ENCODE measurements around the gene FOXL2NB. TPM values are rescaled to one million over a fixed set of nuclear protein-coding genes. Genes with fewer than 3 reads are reported as not detected.

Gene FOXL2NB
- total and polyA plus RNA-seq, 5 donors: not detected

DNA sequence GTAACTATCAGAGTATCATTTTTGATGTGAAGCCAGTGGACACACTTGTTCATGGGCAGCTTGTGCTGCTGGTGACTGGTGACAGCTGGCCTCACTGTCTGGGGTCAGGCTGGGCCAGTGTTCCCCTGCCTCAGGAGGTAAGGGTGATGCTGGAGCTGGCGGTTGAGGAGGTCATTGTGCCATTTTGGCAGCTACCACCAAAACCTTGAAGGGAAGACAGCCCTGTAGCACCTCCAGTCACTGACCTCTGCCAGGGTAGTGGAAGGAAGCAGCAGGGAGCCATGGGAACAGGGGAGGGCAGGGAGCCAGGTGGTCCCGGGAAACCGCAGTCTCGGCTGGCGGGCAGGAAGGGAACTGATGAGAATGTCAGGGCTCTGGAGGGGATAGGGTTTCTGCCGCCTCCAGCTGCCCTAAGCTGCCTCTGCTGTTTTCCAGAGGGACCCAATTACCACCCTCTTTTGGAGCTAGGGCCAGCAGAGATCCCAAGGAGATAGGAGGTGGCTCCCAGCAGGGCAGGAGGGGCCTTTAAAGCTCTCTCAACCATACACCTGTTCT lies 24.8 kb downstream of the FOXL2NB start:
- 56% methylated on average over 6 of the region's 6 CpGs for WGBS
- Histone ChIP-seq H3K4me1 (ENCODE audit: control insufficient read depth, insufficient read depth, low read length) (no peaks in the 10 kb centered on the region), H3K27me3 (ENCODE audit: control insufficient read depth, insufficient read depth) (no peaks in the 10 kb centered on the region), H3K9me3 (ENCODE audit: control insufficient read depth, low read length) (no peaks in the 10 kb centered on the region), H3K27ac (ENCODE audit: low read length) (no peak overlapping the region), H3K4me3 (ENCODE audit: low read length) (no peak overlapping the region)
- intact Hi-C loops (cut with DNase I): no loop called here
- DNase-seq (no peak), ATAC-seq (no peak)

DNA sequence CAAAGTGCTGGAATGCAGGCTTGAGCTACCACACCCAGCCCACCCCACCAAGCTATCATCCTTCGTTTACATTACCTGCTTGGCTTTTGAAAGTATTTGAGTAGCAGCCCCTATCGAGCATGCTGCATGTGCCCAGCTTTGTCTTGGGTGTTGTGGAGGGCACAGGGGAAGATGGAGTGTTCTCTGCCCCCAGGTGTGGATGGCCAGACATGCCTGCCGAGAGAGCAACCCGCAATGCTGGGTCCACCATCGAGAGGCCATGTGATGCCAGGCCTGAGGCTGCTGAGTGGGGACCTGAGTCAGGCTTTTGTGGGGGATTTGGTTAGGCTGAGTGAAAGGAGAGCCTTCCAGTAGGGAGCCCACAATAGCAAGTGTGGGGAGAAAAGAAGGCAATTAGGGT lies 25.9 kb downstream of the FOXL2NB start:
- DNase-seq: no peak
- no peaks in the 10 kb centered on the region for H3K4me1 ChIP-seq (ENCODE audit: control insufficient read depth, insufficient read depth, low read length)
- H3K9me3 ChIP-seq (ENCODE audit: control insufficient read depth, low read length): no peaks in the 10 kb centered on the region
- no peaks in the 10 kb centered on the region for H3K27me3 ChIP-seq (ENCODE audit: control insufficient read depth, insufficient read depth)
- H3K4me3 ChIP-seq (ENCODE audit: low read length): no peak overlapping the region
- ATAC-seq: no peak
- H3K27ac ChIP-seq (ENCODE audit: low read length): no peak overlapping the region
- 88% methylated on average over 5 of the region's 5 CpGs for WGBS
- intact Hi-C loops (cut with DNase I): no loop called here

DNA sequence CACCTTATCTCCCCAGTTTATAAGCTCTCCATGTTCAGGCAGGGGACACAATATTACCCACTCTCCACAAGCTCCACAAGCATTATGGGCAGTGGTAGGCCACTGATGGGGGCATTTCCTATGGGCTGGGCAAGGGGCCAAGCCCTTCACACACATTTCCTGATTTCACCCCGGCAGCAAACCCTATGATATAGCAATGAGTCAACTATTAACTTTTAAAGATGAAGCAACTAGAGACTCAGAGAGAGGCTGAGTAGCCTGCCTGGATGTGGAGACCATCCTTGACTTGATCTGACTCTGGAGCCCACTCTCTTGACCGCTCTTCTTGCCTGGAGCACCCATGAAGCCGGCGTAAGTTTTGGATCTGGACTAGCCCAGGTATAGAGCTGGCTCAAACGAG lies 27.4 kb downstream of the FOXL2NB start:
- intact Hi-C loops (cut with DNase I): no loop called here
- Histone ChIP-seq H3K4me1 (ENCODE audit: control insufficient read depth, insufficient read depth, low read length) (no peaks in the 10 kb centered on the region), H3K9me3 (ENCODE audit: control insufficient read depth, low read length) (no peaks in the 10 kb centered on the region), H3K27ac (ENCODE audit: low read length) (no peak overlapping the region), H3K4me3 (ENCODE audit: low read length) (no peak overlapping the region), H3K27me3 (ENCODE audit: control insufficient read depth, insufficient read depth) (no peaks in the 10 kb centered on the region)
- no peak for DNase-seq
- WGBS: 81% methylated on average over 5 of the region's 5 CpGs
- no peak for ATAC-seq

DNA sequence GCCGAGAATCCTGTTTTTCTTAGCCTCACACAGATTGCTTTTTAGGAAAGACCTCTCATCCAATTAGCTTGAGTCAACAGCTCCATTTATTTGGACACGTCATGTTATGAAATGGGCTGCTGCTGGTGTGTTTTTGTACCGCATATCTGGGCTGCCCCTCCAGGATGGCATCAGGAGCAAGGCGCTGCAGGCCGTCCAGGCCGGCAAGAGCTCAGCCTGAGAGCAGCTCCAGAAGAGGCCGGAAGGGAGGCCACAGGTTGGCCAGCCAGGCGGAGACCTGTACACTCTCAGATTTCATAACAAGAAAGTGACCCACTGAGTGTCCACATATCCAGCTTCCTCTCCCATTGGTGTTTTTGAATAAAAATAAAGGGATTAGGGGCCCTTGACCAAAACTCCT lies 28.3 kb downstream of the FOXL2NB start:
- intact Hi-C loops (cut with DNase I): no loop called here
- DNase-seq (no peak), ATAC-seq (no peak)
- no peaks in the 10 kb centered on the region for H3K9me3 ChIP-seq (ENCODE audit: control insufficient read depth, low read length)
- no peak overlapping the region for H3K4me3 ChIP-seq (ENCODE audit: low read length)
- H3K27ac ChIP-seq (ENCODE audit: low read length): no peak overlapping the region
- H3K27me3 ChIP-seq (ENCODE audit: control insufficient read depth, insufficient read depth): no peaks in the 10 kb centered on the region
- H3K4me1 ChIP-seq (ENCODE audit: control insufficient read depth, insufficient read depth, low read length): no peaks in the 10 kb centered on the region
- 91% methylated on average over 8 of the region's 8 CpGs for WGBS

DNA sequence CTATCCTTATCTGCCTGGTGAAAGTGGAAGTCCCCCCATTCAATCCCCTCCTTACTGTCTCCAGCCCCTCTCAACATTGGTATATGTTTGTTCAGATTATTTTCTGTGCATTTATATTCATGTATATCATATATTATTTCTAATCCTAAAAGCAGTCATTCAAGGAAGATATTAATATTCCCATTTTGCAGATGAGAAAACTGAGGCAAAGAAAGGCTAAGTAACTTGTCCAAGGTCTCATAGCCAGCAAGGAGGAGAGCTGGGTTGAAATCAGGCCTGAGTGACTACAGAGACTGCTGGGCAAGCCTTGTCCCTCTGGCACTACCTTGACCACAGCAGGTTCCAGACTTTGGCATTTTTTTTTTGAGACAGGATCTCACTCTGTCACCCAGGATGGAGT lies 29.0 kb downstream of the FOXL2NB start:
- Histone ChIP-seq H3K4me1 (ENCODE audit: control insufficient read depth, insufficient read depth, low read length) (no peaks in the 10 kb centered on the region), H3K4me3 (ENCODE audit: low read length) (no peak overlapping the region), H3K9me3 (ENCODE audit: control insufficient read depth, low read length) (no peaks in the 10 kb centered on the region), H3K27me3 (ENCODE audit: control insufficient read depth, insufficient read depth) (no peaks in the 10 kb centered on the region), H3K27ac (ENCODE audit: low read length) (no peak overlapping the region)
- DNase-seq (no peak), ATAC-seq (no peak)
- intact Hi-C loops (cut with DNase I): no loop called here

DNA sequence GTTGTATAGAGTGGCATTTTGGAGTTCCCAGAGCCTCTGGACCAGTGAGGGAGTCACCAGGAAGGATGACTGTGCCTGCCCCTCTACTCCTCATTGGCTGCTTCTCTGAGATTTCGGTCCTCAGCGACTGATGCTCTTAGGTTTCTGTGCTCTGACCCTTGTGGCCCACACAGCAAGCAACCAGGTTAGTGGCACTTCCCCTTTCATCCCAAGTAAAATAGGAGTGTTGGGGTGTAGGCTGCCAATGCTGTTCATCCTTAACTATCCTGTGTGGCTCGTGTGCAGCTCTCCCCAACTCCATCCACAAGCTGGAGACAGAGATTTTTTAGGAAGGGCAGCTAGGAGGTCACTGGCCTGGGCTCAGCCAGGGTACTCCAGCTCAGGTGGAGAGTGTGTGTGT lies 37.8 kb downstream of the FOXL2NB start:
- 72% methylated on average over 3 of the region's 3 CpGs for WGBS

DNA sequence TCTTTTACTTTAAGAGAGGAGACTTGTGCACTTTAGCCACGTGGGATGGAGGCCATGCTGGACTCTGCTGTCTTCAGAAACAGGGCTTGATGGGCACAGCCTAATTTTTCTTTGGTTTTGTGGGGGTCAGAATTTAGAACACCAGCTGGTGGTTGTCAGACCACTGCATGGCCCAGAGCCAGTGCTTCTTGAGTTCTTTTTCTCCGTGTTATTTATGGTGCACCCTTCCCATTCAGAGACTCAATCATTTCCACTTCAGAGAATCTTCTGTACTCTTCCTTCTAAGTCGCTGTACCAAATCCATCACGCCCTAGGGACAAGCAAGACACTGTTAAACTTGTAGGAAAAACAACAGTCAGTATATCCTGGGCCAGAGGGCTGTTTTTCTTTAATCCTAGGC lies 38.9 kb downstream of the FOXL2NB start:
- Histone ChIP-seq H3K27me3 (ENCODE audit: control insufficient read depth, insufficient read depth) (no peaks in the 10 kb centered on the region), H3K4me1 (ENCODE audit: control insufficient read depth, insufficient read depth, low read length) (no peaks in the 10 kb centered on the region), H3K27ac (ENCODE audit: low read length) (no peak overlapping the region), H3K9me3 (ENCODE audit: control insufficient read depth, low read length) (no peaks in the 10 kb centered on the region), H3K4me3 (ENCODE audit: low read length) (no peak overlapping the region)
- ATAC-seq: no peak
- intact Hi-C loops (cut with DNase I): no loop called here
- no peak for DNase-seq
- 42% methylated on average over 4 of the region's 4 CpGs for WGBS

More for the DNA sequence above, 37.8 kb downstream of the FOXL2NB start:
- ATAC-seq (no peak), DNase-seq (no peak)
- Histone ChIP-seq H3K4me3 (ENCODE audit: low read length) (no peak overlapping the region), H3K27ac (ENCODE audit: low read length) (no peak overlapping the region), H3K4me1 (ENCODE audit: control insufficient read depth, insufficient read depth, low read length) (no peaks in the 10 kb centered on the region), H3K9me3 (ENCODE audit: control insufficient read depth, low read length) (no peaks in the 10 kb centered on the region), H3K27me3 (ENCODE audit: control insufficient read depth, insufficient read depth) (no peaks in the 10 kb centered on the region)
- intact Hi-C loops (cut with DNase I): no loop called here

DNA sequence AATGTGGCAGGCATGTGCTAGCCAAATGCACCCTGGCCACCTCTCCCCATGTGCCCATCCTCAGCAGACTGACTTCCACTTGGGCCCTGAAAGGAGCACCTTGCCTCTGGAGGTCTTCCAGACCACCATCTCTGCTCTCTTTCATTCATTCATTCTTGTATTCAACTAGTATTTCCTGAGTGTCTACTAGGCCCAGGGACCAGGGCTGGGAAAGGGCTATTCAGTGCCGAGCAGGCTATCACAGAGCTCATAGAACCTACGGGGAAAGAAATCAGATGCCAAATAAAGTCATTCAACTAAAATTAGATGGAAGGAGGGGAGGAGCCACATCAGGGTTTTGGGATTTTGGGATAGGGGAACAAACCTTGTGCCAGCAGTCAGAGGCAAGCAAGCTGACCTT lies 40.2 kb downstream of the FOXL2NB start:
- no peak for ATAC-seq
- 93% methylated on average over 2 of the region's 2 CpGs for WGBS

DNA sequence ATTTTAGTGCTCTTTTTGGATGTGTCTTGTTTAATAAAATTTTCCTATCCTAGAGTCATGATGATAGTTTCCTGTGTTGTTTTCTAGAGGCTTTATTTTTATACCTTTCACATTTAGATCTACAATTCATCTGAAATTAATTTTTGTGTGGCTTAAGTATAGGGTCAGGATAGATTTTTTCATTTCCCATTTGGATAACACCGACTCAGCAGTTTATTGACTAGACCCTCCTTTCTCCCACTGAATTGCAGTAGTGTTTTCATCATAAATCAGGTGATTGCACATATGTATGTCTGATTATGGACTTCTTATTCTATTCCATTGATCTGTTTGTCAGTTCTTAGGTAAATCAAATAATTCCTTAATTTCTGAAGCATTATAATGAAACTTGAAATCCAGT lies 48.7 kb downstream of the FOXL2NB start:
- no peaks in the 10 kb centered on the region for H3K27me3 ChIP-seq (ENCODE audit: control insufficient read depth, insufficient read depth)
- H3K9me3 ChIP-seq (ENCODE audit: control insufficient read depth, low read length): no peaks in the 10 kb centered on the region
- H3K4me3 ChIP-seq (ENCODE audit: low read length): no peak overlapping the region
- intact Hi-C loops (cut with DNase I): no loop called here
- WGBS: 80% methylated on average over 1 of the region's 1 CpG
- no peak for DNase-seq
- no peak for ATAC-seq
- no peaks in the 10 kb centered on the region for H3K4me1 ChIP-seq (ENCODE audit: control insufficient read depth, insufficient read depth, low read length)
- H3K27ac ChIP-seq (ENCODE audit: low read length): no peak overlapping the region

More for the DNA sequence above, 40.2 kb downstream of the FOXL2NB start:
- H3K27me3 ChIP-seq (ENCODE audit: control insufficient read depth, insufficient read depth): no peaks in the 10 kb centered on the region
- H3K27ac ChIP-seq (ENCODE audit: low read length): no peak overlapping the region
- no peaks in the 10 kb centered on the region for H3K9me3 ChIP-seq (ENCODE audit: control insufficient read depth, low read length)
- H3K4me3 ChIP-seq (ENCODE audit: low read length): no peak overlapping the region
- no peak for DNase-seq
- no peaks in the 10 kb centered on the region for H3K4me1 ChIP-seq (ENCODE audit: control insufficient read depth, insufficient read depth, low read length)
- intact Hi-C loops (cut with DNase I): no loop called here

Other genes with a start within 250 kb of the FOXL2NB start
- gene PIK3CB, start 112.3 kb upstream of the FOXL2NB start, total RNA-seq: 10 to 100 TPM; 31.4 to 33.2 (median 32.5) TPM
- gene PIK3CB, start 112.3 kb upstream of the FOXL2NB start, polyA plus RNA-seq: 12.6 TPM
- gene FOXL2, start 80 bp upstream of the FOXL2NB start, total RNA-seq: not detected
- not detected for gene FOXL2, start 80 bp upstream of the FOXL2NB start, polyA plus RNA-seq
- not detected for gene PRR23A, start 59.1 kb downstream of the FOXL2NB start, total RNA-seq
- gene PRR23A, start 59.1 kb downstream of the FOXL2NB start, polyA plus RNA-seq: not detected
- gene PRR23B, start 73.7 kb downstream of the FOXL2NB start, total RNA-seq: not detected
- not detected for gene PRR23B, start 73.7 kb downstream of the FOXL2NB start, polyA plus RNA-seq
- gene PRR23C, start 97.7 kb downstream of the FOXL2NB start, total RNA-seq: not detected
- gene PRR23C, start 97.7 kb downstream of the FOXL2NB start, polyA plus RNA-seq: not detected